CD14-positive monocyte (primary cell): ENCODE data around the gene CDK5RAP2. TPM values are rescaled to one million over a fixed set of nuclear protein-coding genes. Genes with fewer than 3 reads are reported as not detected.

Experiments used
- DNase-seq, 3 donors: peaks; one replicate each; pipeline ENCODE4 v3.0.0-alpha.2; 2011 to 2022
- H2AFZ ChIP-seq: 2 replicates; pipeline ENCODE4 v1.6.0; 2012; ENCODE audit warnings: mild to moderate bottlenecking, low read depth, low read length, inconsistent platforms; ENCODE audit not compliant: insufficient read depth, poor library complexity, severe bottlenecking
- H3K27ac ChIP-seq, 2 donors: 1 replicate in 1 of 2; 2 replicates in 1 of 2; pipeline ENCODE4 v1.5.1; 2012 to 2013; ENCODE audit warnings: low read length in 2 of 2, control low read depth in 1 of 2, inconsistent platforms in 1 of 2, low read depth in 1 of 2, mild to moderate bottlenecking in 1 of 2
- H3K27me3 ChIP-seq, 2 donors: one replicate each; pipeline versions ENCODE4 v1.6.0 to v1.6.1; 2011 to 2013; ENCODE audit warnings: low read length in 2 of 2; ENCODE audit not compliant: control insufficient read depth in 2 of 2, insufficient read depth in 2 of 2
- H3K36me3 ChIP-seq, 2 donors: replicated peaks in 1 of 2; 1 replicate in 1 of 2; 2 replicates in 1 of 2; pipeline versions ENCODE4 v1.5.1 to v1.6.1; 2012 to 2013; ENCODE audit warnings: low read length in 2 of 2, control low read depth in 1 of 2, inconsistent platforms in 1 of 2, mild to moderate bottlenecking in 1 of 2; ENCODE audit not compliant: insufficient read depth in 2 of 2, control insufficient read depth in 1 of 2
- H3K4me1 ChIP-seq, 2 donors: 1 replicate in 1 of 2; 2 replicates in 1 of 2; pipeline versions ENCODE4 v1.5.1 to v1.6.1; 2012 to 2013; ENCODE audit warnings: low read length in 2 of 2, control low read depth in 1 of 2, inconsistent platforms in 1 of 2, mild to moderate bottlenecking in 1 of 2, moderate library complexity in 1 of 2; ENCODE audit not compliant: insufficient read depth in 2 of 2, control insufficient read depth in 1 of 2
- H3K4me2 ChIP-seq: replicated peaks from 2 replicates; pipeline ENCODE3; 2012; ENCODE audit warnings: low read length, moderate library complexity, mild to moderate bottlenecking; ENCODE audit not compliant: poor library complexity, severe bottlenecking; ENCODE audit errors: extremely low read depth
- H3K4me3 ChIP-seq, 3 experiments: fragments of 200-600 bp in 1 of 3; sonication (generic) in 1 of 3; replicated peaks in 1 of 3; 1 replicate in 2 of 3; 2 replicates in 1 of 3; pipeline ENCODE4 v1.5.1; 2011 to 2013; ENCODE audit warnings: low read length in 3 of 3, mild to moderate bottlenecking in 3 of 3, control low read depth in 2 of 3, low read depth in 2 of 3, inconsistent platforms in 1 of 3, moderate library complexity in 1 of 3
- H3K79me2 ChIP-seq: 2 replicates; pipeline ENCODE4 v1.6.0; 2012; ENCODE audit warnings: mild to moderate bottlenecking, control low read depth, inconsistent platforms, low read length, moderate library complexity; ENCODE audit not compliant: insufficient read depth
- H3K9ac ChIP-seq: 2 replicates; pipeline ENCODE4 v1.6.0; 2017; ENCODE audit warnings: low read length, mild to moderate bottlenecking; ENCODE audit not compliant: insufficient read depth, poor library complexity, severe bottlenecking
- H3K9me3 ChIP-seq, 2 donors: replicated peaks in 1 of 2; 1 replicate in 1 of 2; 2 replicates in 1 of 2; pipeline versions ENCODE4 v1.5.1 to v1.6.1; 2012 to 2013; ENCODE audit warnings: low read length in 2 of 2, control low read depth in 1 of 2; ENCODE audit not compliant: control insufficient read depth in 1 of 2, insufficient read depth in 1 of 2
- H4K20me1 ChIP-seq: 2 replicates; pipeline ENCODE4 v1.6.0; 2012; ENCODE audit warnings: mild to moderate bottlenecking, low read length, control low read depth, moderate library complexity; ENCODE audit not compliant: insufficient read depth
- H3K27ac Mint-ChIP-seq, 7 donors: one replicate each; pipeline ENCODE4 v1.8.0; 2020; ENCODE audit warnings: mild to moderate bottlenecking in 7 of 7, mixed read lengths in 7 of 7, moderate library complexity in 6 of 7, inconsistent platforms in 2 of 7
- H3K27me3 Mint-ChIP-seq, 3 donors: one replicate each; pipeline ENCODE4 v1.8.0; 2021 to 2022; ENCODE audit warnings: low read depth in 3 of 3, mild to moderate bottlenecking in 3 of 3, mixed read lengths in 3 of 3, moderate library complexity in 3 of 3, inconsistent platforms in 1 of 3
- H3K36me3 Mint-ChIP-seq, 2 donors: one replicate each; pipeline ENCODE4 v1.8.0; 2020; ENCODE audit warnings: mixed read lengths in 2 of 2, inconsistent platforms in 1 of 2, mild to moderate bottlenecking in 1 of 2
- H3K4me1 Mint-ChIP-seq: one replicate; pipeline ENCODE4 v1.8.0; 2020; ENCODE audit warnings: mild to moderate bottlenecking, mixed read lengths
- H3K4me3 Mint-ChIP-seq, 2 donors: one replicate each; pipeline ENCODE4 v1.8.0; 2020; ENCODE audit warnings: mild to moderate bottlenecking in 2 of 2, mixed read lengths in 2 of 2, moderate library complexity in 1 of 2
- H3K9me3 Mint-ChIP-seq, 7 donors: one replicate each; pipeline ENCODE4 v1.8.0; 2020 to 2022; ENCODE audit warnings: mixed read lengths in 7 of 7, mild to moderate bottlenecking in 6 of 7, moderate library complexity in 6 of 7, inconsistent platforms in 2 of 7
- WGBS: methylation state at CpG from one replicate; pipeline ENCODE4 v1.1.5; 2013; ENCODE audit warnings: missing lambda C conversion rate; ENCODE audit not compliant: insufficient coverage; 5-methylcytosine and 5-hydroxymethylcytosine counted together
- intact Hi-C, 2 donors: fragments of 100-400 bp; cut with micrococcal nuclease; formaldehyde crosslinking; loops; one replicate each; pipeline versions ENCODE4 v1.15.0 to v1.15.1; 2023
- polyA plus RNA-seq, 3 donors: library from polyadenylated mRNA; depleted of rRNA in 1 of 3; unstranded in 2 of 3; stranded (reverse) in 1 of 3; fragments of 300-500 nt in 2 of 3; fragments of >200 nt in 1 of 3; fragmentation: Illumina TruSeq in 2 of 3; gene quantifications; 1 replicate in 2 of 3; 2 replicates in 1 of 3; pipeline ENCODE4 v1.2.3, GENCODE V29; 2012 to 2021
- TF ChIP-seq, protein P1 (sequence below): fragments of 200-600 bp; IDR thresholded peaks from one replicate; pipeline ENCODE4 v1.8.0; 2022; ENCODE audit warnings: antibody characterized with exemption, mild to moderate bottlenecking

Gene CDK5RAP2
- polyA plus RNA-seq, 3 donors, result 2.0 to 13.7 (median 6.1) TPM

DNA sequence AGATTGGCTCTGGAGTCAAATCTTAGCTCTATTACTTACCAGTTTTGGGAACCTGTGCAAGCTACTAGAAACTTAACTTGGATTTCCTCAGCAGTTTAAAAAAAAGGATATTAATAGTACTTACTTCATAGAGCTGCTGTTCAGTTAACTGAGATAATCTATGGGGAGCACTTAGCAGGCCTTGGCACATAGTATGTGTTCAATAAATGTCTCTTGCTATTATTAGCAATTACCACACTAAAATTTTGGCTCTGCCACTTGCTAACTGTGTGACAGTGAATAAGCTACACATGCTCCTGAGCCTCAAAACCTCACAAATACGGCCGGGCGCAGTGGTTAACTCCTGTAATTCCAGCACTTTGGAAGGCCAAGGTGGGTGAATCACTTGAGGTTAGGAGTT lies 55.9 kb downstream of the CDK5RAP2 start:
- no peak for DNase-seq
- Histone ChIP-seq H3K9me3 (no peaks in the 10 kb centered on the region), H4K20me1 (no peaks in the 10 kb centered on the region), H3K4me3 (no peak overlapping the region), H2AFZ (no peak overlapping the region), H3K79me2 (no peaks in the 10 kb centered on the region), H3K4me2 (no peak overlapping the region), H3K27ac (no peak overlapping the region), H3K4me1 (no peaks in the 10 kb centered on the region), H3K36me3 (peaks cover 76 to 83% of the 10 kb centered on the region in 2 donors), H3K9ac (no peak overlapping the region), H3K27me3 (no peaks in the 10 kb centered on the region)
- peaks cover 78 to 84% of the 10 kb centered on the region in 2 donors for H3K36me3 Mint-ChIP-seq
- peak overlapping the region in 1 of 7 donors; percentile 12 for H3K27ac Mint-ChIP-seq
- WGBS, result no CpG with 5 or more reads among the region's 3 CpGs
- no peaks in the 10 kb centered on the region for H3K9me3 Mint-ChIP-seq
- no peaks in the 10 kb centered on the region for H3K27me3 Mint-ChIP-seq
- intact Hi-C loops, result no loop called here
- no peak overlapping the region for H3K4me3 Mint-ChIP-seq
- H3K4me1 Mint-ChIP-seq, result no peaks in the 10 kb centered on the region
- TF ChIP-seq, protein P1, sequence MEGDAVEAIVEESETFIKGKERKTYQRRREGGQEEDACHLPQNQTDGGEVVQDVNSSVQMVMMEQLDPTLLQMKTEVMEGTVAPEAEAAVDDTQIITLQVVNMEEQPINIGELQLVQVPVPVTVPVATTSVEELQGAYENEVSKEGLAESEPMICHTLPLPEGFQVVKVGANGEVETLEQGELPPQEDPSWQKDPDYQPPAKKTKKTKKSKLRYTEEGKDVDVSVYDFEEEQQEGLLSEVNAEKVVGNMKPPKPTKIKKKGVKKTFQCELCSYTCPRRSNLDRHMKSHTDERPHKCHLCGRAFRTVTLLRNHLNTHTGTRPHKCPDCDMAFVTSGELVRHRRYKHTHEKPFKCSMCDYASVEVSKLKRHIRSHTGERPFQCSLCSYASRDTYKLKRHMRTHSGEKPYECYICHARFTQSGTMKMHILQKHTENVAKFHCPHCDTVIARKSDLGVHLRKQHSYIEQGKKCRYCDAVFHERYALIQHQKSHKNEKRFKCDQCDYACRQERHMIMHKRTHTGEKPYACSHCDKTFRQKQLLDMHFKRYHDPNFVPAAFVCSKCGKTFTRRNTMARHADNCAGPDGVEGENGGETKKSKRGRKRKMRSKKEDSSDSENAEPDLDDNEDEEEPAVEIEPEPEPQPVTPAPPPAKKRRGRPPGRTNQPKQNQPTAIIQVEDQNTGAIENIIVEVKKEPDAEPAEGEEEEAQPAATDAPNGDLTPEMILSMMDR, result no peak

DNA sequence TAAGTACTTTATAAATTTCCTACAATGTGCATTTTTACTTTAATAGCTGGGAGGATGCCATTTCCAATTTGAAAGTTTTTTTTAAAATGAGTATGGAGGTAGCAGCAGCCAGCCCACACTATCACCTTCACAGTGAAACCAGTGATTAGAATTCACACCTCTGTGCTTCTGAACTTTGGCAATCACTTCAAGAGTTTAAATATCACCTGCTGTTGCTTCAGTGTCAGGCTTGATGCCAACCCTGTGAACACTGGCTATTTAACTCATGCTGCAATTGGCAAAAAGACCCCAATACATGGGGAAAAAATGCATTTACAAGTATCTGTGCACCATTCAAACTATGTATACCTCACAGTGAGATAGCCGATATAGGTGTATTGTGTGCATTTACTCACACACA lies 57.4 kb downstream of the CDK5RAP2 start:
- no peak for DNase-seq
- no CpG with 5 or more reads among the region's 1 CpG for WGBS
- TF ChIP-seq, protein P1, result no peak
- Histone ChIP-seq H4K20me1 (no peaks in the 10 kb centered on the region), H3K4me2 (no peak overlapping the region), H3K9ac (no peak overlapping the region), H3K27me3 (no peaks in the 10 kb centered on the region), H3K36me3 (peaks cover 69 to 83% of the 10 kb centered on the region in 2 donors), H3K4me3 (no peak overlapping the region), H3K9me3 (no peaks in the 10 kb centered on the region), H3K79me2 (no peaks in the 10 kb centered on the region), H3K27ac (no peak overlapping the region), H2AFZ (no peak overlapping the region), H3K4me1 (no peaks in the 10 kb centered on the region)
- no peak overlapping the region for H3K4me3 Mint-ChIP-seq
- no peaks in the 10 kb centered on the region for H3K9me3 Mint-ChIP-seq
- no peak overlapping the region for H3K27ac Mint-ChIP-seq
- H3K27me3 Mint-ChIP-seq, result no peaks in the 10 kb centered on the region
- H3K36me3 Mint-ChIP-seq, result peaks cover 75 to 84% of the 10 kb centered on the region in 2 donors
- H3K4me1 Mint-ChIP-seq, result no peaks in the 10 kb centered on the region
- intact Hi-C loops, result no loop called here
